H1 (cell line): ENCODE results near the gene SLC1A3. TPM values are rescaled to one million over a fixed set of nuclear protein-coding genes. Genes with fewer than 3 reads are reported as not detected.

Source experiments
- ASH2L ChIP-seq: fragments of 200-600, 300-600 bp; sonication (generic); IDR thresholded peaks from one replicate; pipeline ENCODE4 v1.7.1; 2017; ENCODE audit warnings: low read length
- CTCF ChIP-seq, 3 experiments: IDR thresholded peaks; 1 replicate in 2 of 3; 2 replicates in 1 of 3; pipeline versions ENCODE4 v1.5.1 to v1.6.1; 2011; ENCODE audit warnings: low read length in 3 of 3, mild to moderate bottlenecking in 3 of 3, inconsistent platforms in 2 of 3, low read depth in 1 of 3, moderate library complexity in 1 of 3; ENCODE audit not compliant: insufficient read depth in 1 of 3; ENCODE audit errors: control extremely low read depth in 1 of 3
- JUN ChIP-seq: IDR thresholded peaks from 2 replicates; pipeline ENCODE4 v1.6.1; 2011; ENCODE audit warnings: low read depth, mild to moderate bottlenecking, improper control_type of control experiment, low read length
- KDM4A ChIP-seq: IDR thresholded peaks from one replicate; pipeline ENCODE4 v1.7.1; 2012; ENCODE audit warnings: low read depth, mild to moderate bottlenecking, moderate library complexity, low read length, inconsistent platforms; ENCODE audit not compliant: severe bottlenecking
- RAD21 ChIP-seq, 2 experiments: IDR thresholded peaks in 1 of 2; conservative IDR thresholded peaks in 1 of 2; 2 replicates each; pipeline ENCODE4 v1.6.1; 2011; ENCODE audit warnings: low read depth in 2 of 2, low read length in 2 of 2, improper control_type of control experiment in 1 of 2, inconsistent platforms in 1 of 2, mild to moderate bottlenecking in 1 of 2, moderate library complexity in 1 of 2
- SIN3A ChIP-seq, 2 experiments: IDR thresholded peaks in 1 of 2; conservative IDR thresholded peaks in 1 of 2; 2 replicates each; pipeline ENCODE4 v1.6.1; 2011 to 2012; ENCODE audit warnings: low read length in 2 of 2, improper control_type of control experiment in 1 of 2, low read depth in 1 of 2, mild to moderate bottlenecking in 1 of 2
- TCF12 ChIP-seq: IDR thresholded peaks from 2 replicates; pipeline ENCODE4 v1.6.1; 2011; ENCODE audit warnings: low read depth, mild to moderate bottlenecking, low read length
- polyA plus RNA-seq, 7 experiments: library from polyadenylated mRNA; depleted of rRNA in 3 of 7; stranded (reverse) in 5 of 7; unstranded in 2 of 7; fragments of >200 nt in 5 of 7; fragments of 200-250 nt in 2 of 7; gene quantifications; 1 replicate in 5 of 7; 2 replicates in 1 of 7; 4 replicates in 1 of 7; pipeline versions ENCODE4 v1.2.1 to v1.2.3, GENCODE V29; 2011 to 2013; ENCODE audit warnings: missing spikeins in 2 of 7, mixed read lengths in 2 of 7
- total RNA-seq: library from RNA; stranded (reverse); fragmentation: NEBNext Ultra II Directional; extraction: Animal tissue kit (Norgen Biotek cat#: 25700); gene quantifications from 2 replicates; pipeline ENCODE4 v1.2.1, GENCODE V29; 2021

Gene SLC1A3
- total and polyA plus RNA-seq, 2 of the 8 experiments (the other 6 are each of a cell fraction or from before 2014, with no cell fraction given) = 26.7 to 35.3 TPM

- TF ChIP-seq CTCF (IDR thresholded peaks at IDR 0.05; ENCODE audit: control extremely low read depth in 1 of 3, insufficient read depth in 1 of 3, low read depth in 1 of 3, low read length in 3 of 3) (peak; percentile 73 to 93 (median 89)), TCF12 (no peak), JUN (no peak), ASH2L (peak; percentile 43), RAD21 (IDR thresholded peaks at IDR 0.05 in 1 of 2, conservative IDR thresholded peaks at IDR 0.05 in 1 of 2; ENCODE audit: low read depth in 2 of 2, low read length in 2 of 2) (peak; percentile 97 to 98), KDM4A (peak; percentile 90), SIN3A (conservative IDR thresholded peaks at IDR 0.05 in 1 of 2, IDR thresholded peaks at IDR 0.05 in 1 of 2; ENCODE audit: low read depth in 1 of 2, low read length in 2 of 2) (0 out of 4 replicates have a peak, but pooled peaks of 1 of the 2 experiments have one; percentile 24)
Measured at GRCh38 chr5:36692791-36693763, 86.7 kb downstream of the SLC1A3 start (continued).
